Measurements from ENCODE around the gene TBRG1.

GRCh38 chr11:124658501-124658900 is 35.8 kb downstream of the TBRG1 start:
- TF ChIP-seq SUZ12 (IDR thresholded peaks at IDR 0.05) (no peak), ZNF384 (IDR thresholded peaks at IDR 0.05) (no peak), HDGF (IDR thresholded peaks at IDR 0.05; ENCODE audit: borderline replicate concordance) (no peak), FOXK2 (IDR thresholded peaks at IDR 0.05) (no peak), BHLHE40 (IDR thresholded peaks at IDR 0.05; ENCODE audit: borderline replicate concordance) (no peak), SP1 (IDR thresholded peaks at IDR 0.05) (no peak), FOXA1 (IDR thresholded peaks at IDR 0.05) (no peak), TARDBP (IDR thresholded peaks at IDR 0.05) (no peak), NFRKB (IDR thresholded peaks at IDR 0.05) (no peak), FOXM1 (IDR thresholded peaks at IDR 0.05; ENCODE audit: borderline replicate concordance) (no peak), LEF1 (IDR thresholded peaks at IDR 0.05; ENCODE audit: borderline replicate concordance) (no peak)

Measured in HEK293T (cell line).